K562 (cell line): ENCODE data around the gene YIF1A. TPM values are rescaled to one million over a fixed set of nuclear protein-coding genes. Genes with fewer than 3 reads are reported as not detected.

ENCODE experiments used
- ATAC-seq: fragments of 200-7000 bp; cut with Tn5 transposase; 3 replicates; pipeline ENCODE4 v1.9.1; 2020; ENCODE audit warnings: moderate library complexity
- BruUV-seq: library from RNA; stranded (reverse); fragments of 400-500 nt; replicated peaks from 2 replicates; lab custom pipeline; 2021; lab: Mats Ljungman, UMichigan
- CTCF ChIA-PET: fragments of 300-600 bp; formaldehyde crosslinking; extraction: SDS; loops from one replicate; lab custom pipeline; 2021; ENCODE audit warnings: low intra/inter-chr PET ratio; lab: Yijun Ruan, JAX
- POLR2A ChIA-PET: fragments of 300-600, 350-650 bp; sonication (Branson Sonifier 250); formaldehyde crosslinking; extraction: SDS; loops from one replicate; lab custom pipeline; 2021; ENCODE audit warnings: antibody characterized with exemption, inconsistent platforms; lab: Yijun Ruan, JAX
- DNase-seq, 4 experiments: peaks; one replicate each; pipeline versions ENCODE4 v3.0.0 to v3.0.0-alpha.2; 2011 to 2018; ENCODE audit warnings: low spot score in 3 of 4, mixed read lengths in 3 of 4; ENCODE audit errors: extremely low read depth in 1 of 4
- FAIRE-seq: peaks from 2 replicates; lab custom pipeline; 2011; peaks lifted over from hg19 to GRCh38; lab: Jason Lieb, UNC
- H2AFZ ChIP-seq: 2 replicates; pipeline ENCODE4 v1.6.0; 2011; ENCODE audit warnings: low read depth, low read length, control low read depth, inconsistent platforms
- H3K27ac ChIP-seq: fragments of 200-600 bp; 3 replicates; pipeline ENCODE4 v1.8.0; 2011; ENCODE audit warnings: low read depth, mild to moderate bottlenecking, control low read depth, inconsistent platforms, low read length, moderate library complexity, mixed read lengths; ENCODE audit errors: extremely low read depth
- H3K27me3 ChIP-seq, 2 experiments: fragments of 300-600 bp in 1 of 2; 2 replicates in 1 of 2; 3 replicates in 1 of 2; pipeline versions ENCODE4 v1.6.0 to v1.8.0; 2011; ENCODE audit warnings: inconsistent platforms in 2 of 2, low read length in 2 of 2, mild to moderate bottlenecking in 1 of 2, mixed read lengths in 1 of 2, moderate library complexity in 1 of 2; ENCODE audit not compliant: control insufficient read depth in 2 of 2, insufficient read depth in 2 of 2
- H3K36me3 ChIP-seq: fragments of 300-600 bp; 3 replicates; pipeline ENCODE4 v1.8.0; 2011; ENCODE audit warnings: mild to moderate bottlenecking, low read length, inconsistent platforms; ENCODE audit not compliant: control insufficient read depth, insufficient read depth
- H3K4me1 ChIP-seq, 2 experiments: fragments of 200-600 bp in 1 of 2; replicated peaks in 1 of 2; 2 replicates in 1 of 2; 3 replicates in 1 of 2; pipeline versions ENCODE4 v1.5.1 to v1.8.0; 2011; ENCODE audit warnings: inconsistent platforms in 2 of 2, low read length in 2 of 2, mild to moderate bottlenecking in 1 of 2, mixed read lengths in 1 of 2, moderate library complexity in 1 of 2; ENCODE audit not compliant: control insufficient read depth in 2 of 2, insufficient read depth in 2 of 2
- H3K4me2 ChIP-seq: 2 replicates; pipeline ENCODE4 v1.6.1; 2011; ENCODE audit warnings: low read length, control low read depth, inconsistent platforms, mixed read lengths; ENCODE audit not compliant: insufficient read depth
- H3K4me3 ChIP-seq: fragments of 200-600 bp; sonication (generic), shearing (Covaris generic); 2 replicates; pipeline ENCODE4 v1.5.1; 2016; ENCODE audit warnings: control low read depth, inconsistent platforms
- H3K79me2 ChIP-seq: fragments of 200-600 bp; 3 replicates; pipeline ENCODE4 v1.8.0; 2011; ENCODE audit warnings: low read length, inconsistent platforms; ENCODE audit not compliant: control insufficient read depth, insufficient read depth
- H3K9ac ChIP-seq, 2 experiments: 2 replicates each; pipeline versions ENCODE4 v1.6.0 to v1.6.1; 2011; ENCODE audit warnings: low read depth in 2 of 2, low read length in 2 of 2, control low read depth in 1 of 2, inconsistent platforms in 1 of 2, mild to moderate bottlenecking in 1 of 2, mixed read lengths in 1 of 2; ENCODE audit not compliant: insufficient read depth in 1 of 2
- H3K9me1 ChIP-seq: one replicate; pipeline ENCODE4 v1.6.0; 2011; ENCODE audit warnings: inconsistent platforms, mild to moderate bottlenecking, low read length, moderate library complexity; ENCODE audit not compliant: control insufficient read depth, insufficient read depth
- H3K9me3 ChIP-seq: replicated peaks from 2 replicates; pipeline ENCODE4 v1.5.1; 2011; ENCODE audit warnings: low read depth, low read length, inconsistent platforms; ENCODE audit not compliant: control insufficient read depth, insufficient read depth
- H4K20me1 ChIP-seq: replicated peaks from 2 replicates; pipeline ENCODE4 v1.6.1; 2011; ENCODE audit warnings: low read length, inconsistent platforms, mixed read lengths; ENCODE audit not compliant: control insufficient read depth, insufficient read depth
- ARID4B ChIP-seq: sonication (generic); formaldehyde crosslinking; IDR thresholded peaks from 2 replicates; pipeline ENCODE4 v1.8.0; 2022; ENCODE audit warnings: mild to moderate bottlenecking, missing genetic modification reagents
- CC2D1A ChIP-seq: fragments of 450-650 bp; IDR thresholded peaks from 2 replicates; pipeline ENCODE4 v1.6.1; 2017; ENCODE audit warnings: mild to moderate bottlenecking
- EHMT2 ChIP-seq: fragments of 450-650 bp; IDR thresholded peaks from 2 replicates; pipeline ENCODE4 v1.6.1; 2018; ENCODE audit warnings: antibody characterized with exemption
- JUN ChIP-seq, 2 experiments: sonication (generic) in 1 of 2; formaldehyde crosslinking in 1 of 2; IDR thresholded peaks; 2 replicates each; pipeline versions ENCODE4 v1.6.1 to v1.8.0; 2012 to 2022; ENCODE audit warnings: borderline replicate concordance in 2 of 2, mild to moderate bottlenecking in 2 of 2, improper control_type of control experiment in 1 of 2, low read depth in 1 of 2, low read length in 1 of 2, missing genetic modification reagents in 1 of 2
- NR1H2 ChIP-seq: sonication (generic); formaldehyde crosslinking; IDR thresholded peaks from 2 replicates; pipeline ENCODE4 v1.4.0; 2020; ENCODE audit warnings: mild to moderate bottlenecking, missing genetic modification reagents
- RBM25 ChIP-seq: fragments of 200-400 bp; formaldehyde crosslinking; IDR thresholded peaks from 2 replicates; pipeline ENCODE4 v1.6.1; 2018; ENCODE audit warnings: low read length, low read depth, moderate library complexity; ENCODE audit not compliant: severe bottlenecking
- RCOR1 ChIP-seq, 2 experiments: IDR thresholded peaks; 2 replicates each; pipeline ENCODE4 v1.6.1; 2012; ENCODE audit warnings: low read depth in 2 of 2, low read length in 2 of 2, borderline replicate concordance in 1 of 2, improper control_type of control experiment in 1 of 2
- SIN3A ChIP-seq, 2 experiments: fragments of 150-350 bp in 1 of 2; IDR thresholded peaks; 2 replicates each; pipeline ENCODE4 v1.6.1; 2011 to 2016; ENCODE audit warnings: borderline replicate concordance in 2 of 2, low read depth in 2 of 2, low read length in 2 of 2, mild to moderate bottlenecking in 2 of 2, moderate library complexity in 2 of 2; ENCODE audit not compliant: control insufficient read depth in 1 of 2
- SP1 ChIP-seq: sonication (generic); formaldehyde crosslinking; IDR thresholded peaks from 2 replicates; pipeline ENCODE4 v1.8.1; 2022; ENCODE audit warnings: mild to moderate bottlenecking, missing genetic modification reagents
- TEAD4 ChIP-seq, 2 experiments: sonication (generic) in 1 of 2; formaldehyde crosslinking in 1 of 2; IDR thresholded peaks; 2 replicates each; pipeline versions ENCODE4 v1.6.1 to v1.8.0; 2012 to 2022; ENCODE audit warnings: borderline replicate concordance in 1 of 2, inconsistent platforms in 1 of 2, low read length in 1 of 2, mild to moderate bottlenecking in 1 of 2, missing genetic modification reagents in 1 of 2
- ZNF12 ChIP-seq: sonication (generic); formaldehyde crosslinking; IDR thresholded peaks from 2 replicates; pipeline ENCODE4 v1.4.0; 2020; ENCODE audit warnings: mild to moderate bottlenecking, missing genetic modification reagents
- ZNF717 ChIP-seq: fragments of 250-450 bp; sonication (Bioruptor Pico); IDR thresholded peaks from 2 replicates; pipeline ENCODE4 v1.5.0; 2021
- WGBS: fragments of 100-300 bp; shearing (Covaris generic); methylation state at CpG from one replicate; pipeline ENCODE4 v1.1.6; 2016; ENCODE audit warnings: low coverage, mixed read lengths; ENCODE audit not compliant: insufficient coverage; ENCODE audit errors: missing lambda C conversion rate; 5-methylcytosine and 5-hydroxymethylcytosine counted together
- in situ Hi-C: fragments of 300-500 bp; cut with MboI; formaldehyde crosslinking; loops from 4 replicates; pipeline ENCODE4 v1.15.0; 2018; ENCODE audit warnings: inconsistent platforms, mixed read lengths
- intact Hi-C: fragments of 100-400 bp; cut with micrococcal nuclease; formaldehyde crosslinking; loops from 2 replicates; pipeline ENCODE4 v1.14.2; 2022
- polyA plus RNA-seq, 8 experiments: library from polyadenylated mRNA; depleted of rRNA in 4 of 8; stranded (reverse) in 5 of 8; unstranded in 3 of 8; fragments of >200 nt; fragmentation: Nextera tagmentation in 2 of 8; fragmentation: Illumina TruSeq in 1 of 8; extraction: Ambion mirVana in 2 of 8; extraction: Trizol in 1 of 8; gene quantifications; 2 replicates each; pipeline versions ENCODE4 v1.2.1 to v1.2.3, GENCODE V29; 2011 to 2014; ENCODE audit warnings: inconsistent platforms in 1 of 8, missing spikeins in 1 of 8
- total RNA-seq, 7 experiments: library from RNA; depleted of rRNA in 6 of 7; stranded (reverse); fragments of >200 nt in 6 of 7; fragmentation: Illumina TruSeq in 2 of 7; extraction: Trizol in 2 of 7; gene quantifications; 2 replicates each; pipeline versions ENCODE4 v1.2.1 to v1.2.3, GENCODE V29; 2011 to 2021; ENCODE audit warnings: low replicate concordance in 1 of 7
- TF ChIP-seq, protein P1 (sequence below), 2 experiments: fragments of 450-650 bp; conservative IDR thresholded peaks; 2 replicates each; pipeline ENCODE4 v1.6.1; 2017; ENCODE audit warnings: mild to moderate bottlenecking in 2 of 2, moderate library complexity in 2 of 2

YIF1A gene
- total and polyA plus RNA-seq, 9 of the 15 experiments (the other 6 are each of a cell fraction or from before 2014, with no cell fraction given), result 8.6 to 121 (median 77.2) TPM

- H3K79me2 ChIP-seq, result peaks cover 24% of the 10 kb centered on the region
- DNase-seq (peak; percentile 82 to 89 (median 84)), FAIRE-seq (no peak), ATAC-seq (peak; percentile 71)
- peaks cover 19 to 60% of the 10 kb centered on the region in 2 experiments for H3K4me1 ChIP-seq
- intact Hi-C loops (loop anchor here (2.0 kb wide), 1 partner anchor 67 kb away; no protein-coding TSS in a partner anchor), in situ Hi-C loops (no loop called here)
- H2AFZ ChIP-seq, result peak overlapping the region; percentile 92
- no peaks in the 10 kb centered on the region for H3K9me3 ChIP-seq
- no peaks in the 10 kb centered on the region for H3K27me3 ChIP-seq
- H3K4me2 ChIP-seq, result peak overlapping the region; percentile 100
- ChIA-PET CTCF (interaction anchor here (0.5 to 0.7 kb wide), 2 partner anchors 119 to 389 kb away, joined by 3 to 4 read pairs; no protein-coding TSS in a partner anchor), POLR2A (interaction anchor here (0.6 to 2.6 kb wide), 22 partner anchors 7 to 325 kb away, joined by 3 to 18 read pairs (median 4); partner anchors contain the start of genes B4GAT1, CNIH2, RAB1B and RIN1)
- H4K20me1 ChIP-seq, result 0 out of 2 replicates have a peak, but pooled peaks cover 8% of the 10 kb centered on the region
- peaks cover 28% of the 10 kb centered on the region; the same call in 2 of the 3 replicates for H3K36me3 ChIP-seq
- WGBS, result 7% methylated on average over 34 of the region's 36 CpGs
- BruUV-seq, result TSS peak; percentile 96
- H3K4me3 ChIP-seq, result peak overlapping the region; percentile 84
- peak overlapping the region; percentile 93 to 100 for H3K9ac ChIP-seq
- H3K27ac ChIP-seq, result peak overlapping the region; percentile 80
- H3K9me1 ChIP-seq, result no peaks in the 10 kb centered on the region
- TF ChIP-seq ZNF717 (no peak), EHMT2 (peak; percentile 99), TEAD4 (IDR thresholded peaks at IDR 0.05; ENCODE audit: low read length) (no peak), TEAD4 (CRISPR knock-in tag; IDR thresholded peaks at IDR 0.05; ENCODE audit: borderline replicate concordance) (peak; percentile 86; the same call in 1 of the 2 replicates), RBM25 (no peak), ARID4B (CRISPR knock-in tag) (peak; percentile 98), NR1H2 (CRISPR knock-in tag) (0 out of 2 replicates have a peak, but pooled peaks have one; percentile 89), ZNF12 (CRISPR knock-in tag) (peak; percentile 83; the same call in 1 of the 2 replicates), SP1 (CRISPR knock-in tag) (peak; percentile 72; the same call in 1 of the 2 replicates), SIN3A (IDR thresholded peaks at IDR 0.05; ENCODE audit: borderline replicate concordance in 2 of 2, control insufficient read depth in 1 of 2, low read depth in 2 of 2, low read length in 2 of 2) (peak; percentile 93 to 99), RCOR1 (IDR thresholded peaks at IDR 0.05; ENCODE audit: borderline replicate concordance in 1 of 2, low read depth in 2 of 2, low read length in 2 of 2) (peak in 1 of 2 experiments; percentile 92; a peak in 2 of 4 replicates), JUN (IDR thresholded peaks at IDR 0.05; ENCODE audit: borderline replicate concordance, low read depth, low read length) (no peak), JUN (CRISPR knock-in tag; IDR thresholded peaks at IDR 0.05; ENCODE audit: borderline replicate concordance) (peak; percentile 72; the same call in 1 of the 2 replicates), CC2D1A (peak; percentile 57; the same call in 1 of the 2 replicates)
- TF ChIP-seq, protein P1, sequence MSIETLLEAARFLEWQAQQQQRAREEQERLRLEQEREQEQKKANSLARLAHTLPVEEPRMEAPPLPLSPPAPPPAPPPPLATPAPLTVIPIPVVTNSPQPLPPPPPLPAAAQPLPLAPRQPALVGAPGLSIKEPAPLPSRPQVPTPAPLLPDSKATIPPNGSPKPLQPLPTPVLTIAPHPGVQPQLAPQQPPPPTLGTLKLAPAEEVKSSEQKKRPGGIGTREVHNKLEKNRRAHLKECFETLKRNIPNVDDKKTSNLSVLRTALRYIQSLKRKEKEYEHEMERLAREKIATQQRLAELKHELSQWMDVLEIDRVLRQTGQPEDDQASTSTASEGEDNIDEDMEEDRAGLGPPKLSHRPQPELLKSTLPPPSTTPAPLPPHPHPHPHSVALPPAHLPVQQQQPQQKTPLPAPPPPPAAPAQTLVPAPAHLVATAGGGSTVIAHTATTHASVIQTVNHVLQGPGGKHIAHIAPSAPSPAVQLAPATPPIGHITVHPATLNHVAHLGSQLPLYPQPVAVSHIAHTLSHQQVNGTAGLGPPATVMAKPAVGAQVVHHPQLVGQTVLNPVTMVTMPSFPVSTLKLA (conservative IDR thresholded peaks at IDR 0.05), result peak in 1 of 2 experiments; percentile 93; a peak in 3 of 4 replicates
These were observed 796 bp upstream of the YIF1A start for GRCh38 chr11:66289548-66290329.
